Endothelial cell (in vitro differentiated cells): Measurements from ENCODE around the gene GDF9. TPM values are rescaled to one million over a fixed set of nuclear protein-coding genes. Genes with fewer than 3 reads are reported as not detected.
A peak's percentile ranks its signal among the peaks of the same experiment; 100 is the strongest.

ENCODE experiments used
- DNase-seq: peaks from one replicate; pipeline ENCODE4 v3.0.0; 2021; ENCODE audit warnings: low spot score
- H3K27ac Mint-ChIP-seq: one replicate; pipeline ENCODE4 v1.8.0; 2021; ENCODE audit warnings: mixed read lengths, inconsistent platforms; ENCODE audit not compliant: unreplicated experiment
- H3K27me3 Mint-ChIP-seq: one replicate; pipeline ENCODE4 v1.8.0; 2021; ENCODE audit warnings: mild to moderate bottlenecking, moderate library complexity, mixed read lengths, inconsistent platforms; ENCODE audit not compliant: unreplicated experiment
- H3K36me3 Mint-ChIP-seq: one replicate; pipeline ENCODE4 v1.8.0; 2021; ENCODE audit warnings: mild to moderate bottlenecking, low read depth, mixed read lengths, inconsistent platforms; ENCODE audit not compliant: unreplicated experiment
- H3K4me1 Mint-ChIP-seq: one replicate; pipeline ENCODE4 v1.8.0; 2021; ENCODE audit warnings: mild to moderate bottlenecking, mixed read lengths, inconsistent platforms; ENCODE audit not compliant: unreplicated experiment
- H3K4me3 Mint-ChIP-seq: one replicate; pipeline ENCODE4 v1.8.0; 2021; ENCODE audit warnings: mild to moderate bottlenecking, mixed read lengths, inconsistent platforms; ENCODE audit not compliant: unreplicated experiment
- H3K9me3 Mint-ChIP-seq: one replicate; pipeline ENCODE4 v1.8.0; 2021; ENCODE audit warnings: mixed read lengths, inconsistent platforms; ENCODE audit not compliant: unreplicated experiment
- total RNA-seq: library from RNA; stranded (reverse); fragmentation: NEBNext Ultra II Directional; extraction: Animal tissue kit (Norgen Biotek cat#: 25700); gene quantifications from one replicate; pipeline ENCODE4 v1.2.1, GENCODE V29; 2021; ENCODE audit not compliant: unreplicated experiment
- TF ChIP-seq, protein P1 (sequence below): fragments of 200-600 bp; sonication (generic); IDR thresholded peaks from one replicate; pipeline ENCODE4 v1.5.0; 2021; ENCODE audit warnings: antibody characterized with exemption; ENCODE audit not compliant: unreplicated experiment

The GDF9 gene
- total RNA-seq, 1 donor from 2014 or later: 0.33 TPM

DNA sequence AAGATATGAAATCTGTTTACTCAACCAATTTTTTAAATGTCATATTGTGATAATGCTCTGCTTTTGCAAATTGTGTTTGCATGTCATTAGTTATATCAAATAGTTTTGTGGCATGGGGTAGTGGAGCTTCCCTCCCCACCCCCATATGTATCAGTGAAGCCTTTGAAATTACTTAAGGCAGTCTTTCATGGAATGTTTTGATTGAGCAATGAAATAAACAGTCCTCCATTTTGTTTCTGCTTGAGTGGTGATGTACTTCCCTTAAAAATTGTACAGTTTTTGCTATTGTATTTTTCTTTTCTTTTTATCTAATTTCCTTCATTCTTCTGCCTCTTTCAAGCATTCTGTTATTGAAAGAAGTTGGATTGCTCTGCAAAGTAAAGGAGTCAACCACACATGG is 49.7 kb downstream of the GDF9 start:
- peaks cover 6% of the 10 kb centered on the region for H3K27me3 Mint-ChIP-seq
- no peak for DNase-seq
- no peaks in the 10 kb centered on the region for H3K36me3 Mint-ChIP-seq
- H3K9me3 Mint-ChIP-seq: no peaks in the 10 kb centered on the region
- peaks cover 6% of the 10 kb centered on the region for H3K4me1 Mint-ChIP-seq
- H3K4me3 Mint-ChIP-seq: no peak overlapping the region
- TF ChIP-seq, protein P1, sequence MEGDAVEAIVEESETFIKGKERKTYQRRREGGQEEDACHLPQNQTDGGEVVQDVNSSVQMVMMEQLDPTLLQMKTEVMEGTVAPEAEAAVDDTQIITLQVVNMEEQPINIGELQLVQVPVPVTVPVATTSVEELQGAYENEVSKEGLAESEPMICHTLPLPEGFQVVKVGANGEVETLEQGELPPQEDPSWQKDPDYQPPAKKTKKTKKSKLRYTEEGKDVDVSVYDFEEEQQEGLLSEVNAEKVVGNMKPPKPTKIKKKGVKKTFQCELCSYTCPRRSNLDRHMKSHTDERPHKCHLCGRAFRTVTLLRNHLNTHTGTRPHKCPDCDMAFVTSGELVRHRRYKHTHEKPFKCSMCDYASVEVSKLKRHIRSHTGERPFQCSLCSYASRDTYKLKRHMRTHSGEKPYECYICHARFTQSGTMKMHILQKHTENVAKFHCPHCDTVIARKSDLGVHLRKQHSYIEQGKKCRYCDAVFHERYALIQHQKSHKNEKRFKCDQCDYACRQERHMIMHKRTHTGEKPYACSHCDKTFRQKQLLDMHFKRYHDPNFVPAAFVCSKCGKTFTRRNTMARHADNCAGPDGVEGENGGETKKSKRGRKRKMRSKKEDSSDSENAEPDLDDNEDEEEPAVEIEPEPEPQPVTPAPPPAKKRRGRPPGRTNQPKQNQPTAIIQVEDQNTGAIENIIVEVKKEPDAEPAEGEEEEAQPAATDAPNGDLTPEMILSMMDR: no peak
- H3K27ac Mint-ChIP-seq: no peak overlapping the region

DNA sequence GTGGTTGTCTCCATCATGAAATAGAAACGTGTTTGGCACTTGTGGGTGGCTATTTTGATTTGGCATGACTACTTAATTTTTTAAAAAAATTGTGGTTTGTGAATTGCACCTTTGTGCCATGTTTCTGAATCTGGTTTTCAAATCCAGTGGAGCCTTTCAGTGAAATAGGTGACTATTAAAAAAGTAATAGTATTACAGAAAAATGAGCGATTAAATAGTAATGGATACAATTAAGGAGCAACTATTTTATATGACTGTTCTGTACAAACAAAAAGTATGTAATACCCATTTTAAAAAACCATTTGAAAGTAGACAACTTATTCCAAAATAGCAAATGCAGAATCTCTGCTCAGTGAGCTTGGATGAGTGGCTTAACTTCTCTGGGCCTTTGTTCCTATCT is 50.2 kb downstream of the GDF9 start:
- TF ChIP-seq, protein P1: no peak
- peaks cover 6% of the 10 kb centered on the region for H3K27me3 Mint-ChIP-seq
- no peak overlapping the region for H3K4me3 Mint-ChIP-seq
- no peaks in the 10 kb centered on the region for H3K9me3 Mint-ChIP-seq
- no peak overlapping the region for H3K27ac Mint-ChIP-seq
- no peaks in the 10 kb centered on the region for H3K36me3 Mint-ChIP-seq
- DNase-seq: no peak
- peaks cover 6% of the 10 kb centered on the region for H3K4me1 Mint-ChIP-seq

DNA sequence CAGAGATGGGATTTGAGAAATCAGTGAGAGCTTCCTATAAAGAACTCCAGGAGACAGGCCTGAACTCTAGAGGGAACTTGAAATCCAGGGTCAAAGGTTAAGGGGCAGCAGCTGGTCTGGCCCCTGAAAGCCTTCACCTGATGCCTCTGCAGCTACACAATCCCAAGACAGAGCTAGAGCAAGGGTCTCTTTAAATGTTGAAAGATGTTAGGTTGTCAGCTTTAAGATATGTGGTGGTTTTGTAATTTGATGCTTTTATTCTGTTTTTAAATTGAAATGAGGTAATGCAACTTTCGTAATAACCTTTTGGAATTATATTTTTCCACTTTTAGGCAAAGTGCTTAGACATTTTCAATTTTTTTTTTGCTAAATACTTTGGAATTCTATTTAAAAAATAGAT is 50.8 kb downstream of the GDF9 start:
- Mint-ChIP-seq H3K27ac (no peak overlapping the region), H3K27me3 (peaks cover 6% of the 10 kb centered on the region), H3K9me3 (no peaks in the 10 kb centered on the region), H3K4me3 (no peak overlapping the region), H3K36me3 (no peaks in the 10 kb centered on the region), H3K4me1 (peaks cover 6% of the 10 kb centered on the region)
- TF ChIP-seq, protein P1: no peak
- no peak for DNase-seq

DNA sequence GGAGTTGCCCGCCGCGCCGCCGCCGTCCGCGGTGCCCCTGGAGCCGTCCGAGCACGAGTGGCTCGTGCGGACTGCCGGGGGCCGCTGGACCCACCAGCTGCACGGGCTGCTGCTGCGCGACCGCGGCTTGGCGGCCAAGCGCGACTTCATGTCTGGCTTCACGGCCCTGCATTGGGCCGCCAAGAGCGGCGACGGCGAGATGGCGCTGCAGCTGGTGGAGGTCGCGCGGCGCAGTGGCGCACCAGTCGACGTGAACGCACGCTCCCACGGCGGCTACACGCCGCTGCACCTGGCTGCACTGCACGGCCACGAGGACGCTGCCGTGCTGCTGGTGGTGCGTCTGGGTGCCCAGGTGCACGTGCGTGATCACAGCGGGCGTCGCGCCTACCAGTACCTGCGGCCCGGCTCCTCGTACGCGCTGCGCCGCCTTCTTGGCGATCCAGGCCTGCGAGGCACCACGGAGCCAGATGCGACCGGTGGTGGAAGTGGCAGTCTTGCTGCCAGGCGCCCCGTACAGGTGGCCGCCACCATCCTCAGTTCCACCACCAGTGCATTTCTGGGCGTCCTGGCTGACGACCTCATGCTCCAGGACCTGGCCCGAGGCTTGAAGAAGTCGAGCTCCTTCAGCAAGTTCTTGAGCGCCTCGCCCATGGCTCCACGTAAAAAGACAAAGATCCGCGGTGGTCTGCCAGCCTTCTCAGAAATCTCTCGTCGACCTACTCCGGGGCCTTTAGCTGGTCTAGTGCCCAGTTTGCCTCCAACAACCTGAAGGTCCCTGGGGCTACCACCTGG is 51.6 kb downstream of the GDF9 start:
- TF ChIP-seq, protein P1: no peak
- no peak overlapping the region for H3K27ac Mint-ChIP-seq
- H3K4me1 Mint-ChIP-seq: peaks cover 6% of the 10 kb centered on the region
- H3K9me3 Mint-ChIP-seq: no peaks in the 10 kb centered on the region
- DNase-seq: no peak
- peaks cover 6% of the 10 kb centered on the region for H3K27me3 Mint-ChIP-seq
- H3K4me3 Mint-ChIP-seq: peak overlapping the region; percentile 51
- H3K36me3 Mint-ChIP-seq: no peaks in the 10 kb centered on the region
